GM18508 (cell line): ENCODE data around the gene RETREG3.
"Not testable (repeated sequence)": the region's sequence is repeated elsewhere in the genome, so short reads cannot be mapped to it uniquely, and the experiment has no call there.

Experiments used
- ATAC-seq: cut with Tn5 transposase; IDR thresholded peaks from one replicate; pipeline ENCODE4 v1.9.1; 2021; ENCODE audit warnings: moderate number of reproducible peaks; ENCODE audit not compliant: insufficient read depth, unreplicated experiment

RETREG3 gene, protein sequence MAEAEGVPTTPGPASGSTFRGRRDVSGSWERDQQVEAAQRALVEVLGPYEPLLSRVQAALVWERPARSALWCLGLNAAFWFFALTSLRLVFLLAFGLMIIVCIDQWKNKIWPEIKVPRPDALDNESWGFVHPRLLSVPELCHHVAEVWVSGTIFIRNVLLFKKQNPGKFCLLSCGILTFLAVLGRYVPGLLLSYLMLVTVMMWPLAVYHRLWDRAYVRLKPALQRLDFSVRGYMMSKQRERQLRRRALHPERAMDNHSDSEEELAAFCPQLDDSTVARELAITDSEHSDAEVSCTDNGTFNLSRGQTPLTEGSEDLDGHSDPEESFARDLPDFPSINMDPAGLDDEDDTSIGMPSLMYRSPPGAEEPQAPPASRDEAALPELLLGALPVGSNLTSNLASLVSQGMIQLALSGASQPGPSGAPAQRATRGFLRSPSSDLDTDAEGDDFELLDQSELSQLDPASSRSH

DNA sequence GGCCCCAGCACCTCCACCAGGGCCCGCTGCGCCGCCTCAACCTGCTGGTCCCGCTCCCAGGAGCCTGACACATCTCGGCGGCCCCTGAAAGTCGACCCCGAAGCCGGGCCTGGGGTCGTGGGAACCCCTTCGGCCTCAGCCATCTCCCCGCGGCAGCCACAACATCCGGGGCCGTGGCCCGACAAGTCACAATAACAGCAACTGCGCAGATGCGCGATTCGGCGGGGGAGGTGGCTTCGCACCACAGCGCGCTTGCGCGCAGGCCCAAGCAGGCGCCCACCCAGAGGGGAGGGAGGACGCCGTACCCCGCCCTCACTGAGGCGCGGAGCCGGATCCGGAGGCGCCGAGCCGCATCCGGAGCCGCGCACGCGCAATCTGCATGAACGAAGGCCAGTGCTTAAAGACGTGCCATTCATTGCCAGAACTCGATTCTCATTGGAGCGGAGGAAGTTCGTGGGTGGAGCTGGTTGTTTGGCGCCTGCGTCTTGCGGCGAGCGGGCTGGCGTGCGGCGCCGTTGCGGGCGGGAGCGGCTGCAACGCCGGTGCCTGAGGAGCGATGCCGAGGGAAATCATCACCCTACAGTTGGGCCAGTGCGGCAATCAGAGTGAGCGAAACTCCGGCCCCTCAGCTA is at the start of gene RETREG3, which contains the start of gene TUBG1:
RETREG3 (minus strand) TSS at position 193 of the 632 bp plus-strand sequence; CDS start at position 143, 50 bp downstream.
TUBG1 (plus strand) TSS at position 502 of the 632 bp plus-strand sequence; CDS start at position 557, 55 bp downstream.
- ATAC-seq, result peak; percentile 59

DNA sequence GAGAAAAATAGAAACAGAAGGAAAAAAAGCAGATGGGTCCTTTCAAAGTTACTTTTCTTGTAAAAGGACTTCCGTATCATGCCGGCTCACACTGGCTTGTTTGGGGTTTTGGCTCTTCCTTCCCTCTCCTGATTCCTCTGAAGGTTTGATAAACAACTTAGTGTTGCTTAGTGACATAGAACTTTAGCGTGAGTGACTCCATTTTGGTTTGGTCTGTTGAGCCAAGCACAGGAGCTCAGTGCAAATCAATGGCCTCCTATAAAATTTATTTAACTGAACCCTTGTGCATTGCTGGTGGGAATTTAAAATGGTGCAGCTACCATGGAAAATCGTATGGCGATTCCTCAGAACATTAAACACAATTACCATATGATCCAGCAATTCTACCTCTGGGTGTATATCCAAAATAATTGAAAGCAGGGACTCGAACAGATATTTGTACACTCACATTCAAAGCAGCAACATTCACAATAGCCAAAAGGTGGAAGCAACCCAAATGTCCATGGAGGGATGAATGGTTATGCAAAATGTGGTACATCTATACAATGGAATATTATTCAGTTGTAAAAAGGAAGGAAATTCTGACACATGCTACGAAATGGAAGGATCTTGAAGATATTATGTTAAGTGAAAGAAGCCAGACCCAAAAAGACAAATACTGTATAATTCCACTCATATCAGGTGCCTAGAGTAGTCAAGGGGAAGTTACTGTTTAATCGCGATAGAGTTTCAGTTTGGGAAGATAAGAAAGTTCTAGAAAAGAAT is 48.8 kb upstream of the RETREG3 start:
- ATAC-seq, result no peak

DNA sequence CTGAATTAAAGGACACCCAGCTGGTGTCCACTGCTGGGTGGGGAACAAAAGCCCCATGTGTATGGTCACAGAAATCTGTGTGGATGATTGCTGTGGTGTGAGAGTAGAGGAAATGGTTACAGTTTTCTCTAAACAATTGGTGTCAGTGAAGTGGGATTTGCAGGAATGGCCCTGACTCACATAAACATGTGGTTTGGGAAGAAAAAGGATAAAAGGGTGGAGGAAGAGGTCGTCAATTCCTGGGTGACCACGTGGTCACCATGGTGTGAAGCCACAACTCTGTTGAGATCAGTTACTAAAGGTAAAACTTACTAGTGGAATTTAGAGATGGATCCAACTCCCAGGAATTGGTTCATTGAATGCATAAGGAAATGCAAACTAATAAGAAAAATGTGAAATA is 46.4 kb upstream of the RETREG3 start:
- no peak for ATAC-seq

DNA sequence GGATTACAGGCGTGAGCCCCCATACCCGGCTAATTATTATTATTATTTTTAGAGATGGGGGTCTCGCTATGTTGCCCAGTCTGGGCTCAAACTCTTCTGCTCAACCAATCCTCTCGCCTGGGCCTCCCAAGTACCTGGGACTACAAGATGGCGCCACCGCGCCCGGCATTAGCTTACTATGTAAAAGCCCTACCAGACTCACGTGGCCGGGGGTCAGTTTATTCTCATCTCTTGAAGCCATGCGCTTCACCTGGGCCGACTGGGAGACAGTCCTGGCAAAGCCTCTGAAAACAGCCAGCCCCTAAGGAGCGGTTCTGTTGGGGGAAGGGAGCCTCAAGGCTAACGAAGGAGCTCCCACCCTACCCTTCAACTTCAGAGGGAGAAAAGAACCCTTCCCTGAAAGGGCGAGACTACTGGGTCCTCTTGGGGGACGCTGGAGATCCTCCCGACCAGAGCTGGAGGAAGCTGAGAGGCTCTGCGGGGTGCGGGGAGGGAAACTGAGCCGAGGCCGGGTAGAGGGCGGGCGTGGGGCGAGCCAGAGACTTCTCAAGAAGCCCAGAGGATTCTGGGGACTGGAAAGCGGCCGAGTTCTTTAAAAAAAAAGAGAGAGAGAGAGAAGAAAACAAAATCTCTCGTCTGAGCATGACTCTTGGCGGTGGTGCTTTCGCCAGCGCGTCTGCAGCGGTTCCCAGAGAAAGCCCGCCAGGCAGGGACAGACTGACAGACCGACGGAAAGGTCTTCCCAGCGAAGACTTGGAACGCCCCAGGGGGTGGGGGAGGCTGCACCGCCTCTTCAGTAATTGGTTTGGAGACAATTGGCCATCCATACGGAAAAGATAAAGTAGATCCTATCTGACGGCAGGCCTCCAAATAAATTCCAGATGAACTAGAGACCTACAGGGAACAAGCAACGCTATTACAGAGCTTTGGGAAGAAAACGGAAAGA is 44.3 kb upstream of the RETREG3 start:
- no peak for ATAC-seq

DNA sequence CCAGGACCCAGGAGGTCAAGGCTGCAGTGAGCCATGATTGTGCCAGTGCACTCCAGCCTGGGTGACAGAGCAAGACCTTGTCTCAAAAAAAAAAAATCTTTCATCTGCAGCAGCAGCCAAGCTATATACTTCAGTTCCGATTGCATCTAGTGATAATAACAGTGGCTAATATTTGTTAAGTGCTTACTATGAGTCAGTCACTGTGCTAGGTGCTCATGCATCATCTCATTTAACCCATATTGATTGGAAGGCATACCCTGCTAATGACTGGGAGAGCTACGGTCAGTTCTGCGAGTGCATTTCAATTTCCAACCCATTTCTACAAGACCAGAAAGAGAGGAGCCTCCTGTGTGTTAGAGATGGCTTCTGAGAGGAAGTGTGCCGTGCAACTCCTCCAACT is 42.2 kb upstream of the RETREG3 start:
- no peak for ATAC-seq

DNA sequence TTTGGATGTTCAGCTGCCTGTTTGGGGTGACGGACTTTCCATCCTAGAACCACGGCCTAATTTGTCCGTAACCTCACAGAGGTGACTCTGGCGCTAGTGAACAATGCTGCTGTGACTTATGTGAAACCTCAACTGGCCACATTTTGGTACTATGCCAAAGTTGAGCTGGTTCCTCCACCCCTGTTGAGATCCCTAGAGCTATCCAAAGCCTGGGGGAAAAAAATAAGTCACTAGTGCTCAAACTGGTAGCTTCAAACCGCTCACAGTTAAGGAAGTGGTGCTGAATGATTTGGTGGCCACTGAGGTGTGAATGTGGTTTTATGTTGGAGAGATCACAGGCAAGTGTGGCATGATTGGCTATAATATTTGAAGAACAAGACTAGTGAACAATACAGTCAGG is 38.6 kb upstream of the RETREG3 start:
- no peak for ATAC-seq

DNA sequence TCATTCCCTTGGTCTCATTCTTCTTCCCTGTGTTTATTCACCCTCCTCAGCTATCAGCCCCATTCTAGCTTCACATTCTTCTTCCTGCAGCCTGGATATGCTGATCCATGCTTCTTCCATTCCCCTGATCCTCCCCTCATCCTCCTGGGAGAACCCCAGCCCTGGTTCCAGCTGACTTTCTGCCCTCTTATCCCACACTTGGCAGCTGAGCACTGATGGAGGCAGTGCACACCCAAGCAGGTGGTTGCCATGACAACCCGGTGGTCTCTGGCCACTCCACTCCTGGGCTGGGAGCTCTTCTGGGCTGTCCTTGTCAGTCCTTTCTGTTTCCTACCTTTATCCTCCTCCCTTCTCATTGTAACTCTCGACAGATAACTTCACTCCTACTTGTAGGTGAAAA is 33.2 kb upstream of the RETREG3 start:
- ATAC-seq, result no peak

DNA sequence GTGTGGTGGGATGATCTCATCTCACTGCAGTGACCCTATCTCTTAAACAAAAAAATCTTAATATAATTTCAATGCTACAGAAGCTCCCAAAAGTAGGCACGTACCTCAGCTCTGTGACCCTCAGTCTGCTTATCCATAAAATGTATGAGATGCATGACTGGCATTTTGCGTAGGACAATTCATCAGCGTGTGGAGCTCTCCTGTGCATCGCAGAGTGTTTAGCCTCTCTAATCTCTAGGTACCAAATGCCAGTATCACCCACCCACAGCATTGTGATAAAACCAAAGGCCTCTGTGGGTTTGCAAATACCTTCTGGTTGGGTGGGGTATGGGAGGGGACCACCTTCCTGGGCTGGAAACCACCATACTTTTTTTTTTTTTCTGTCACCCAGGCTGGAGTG is 30.9 kb upstream of the RETREG3 start:
- no peak for ATAC-seq

DNA sequence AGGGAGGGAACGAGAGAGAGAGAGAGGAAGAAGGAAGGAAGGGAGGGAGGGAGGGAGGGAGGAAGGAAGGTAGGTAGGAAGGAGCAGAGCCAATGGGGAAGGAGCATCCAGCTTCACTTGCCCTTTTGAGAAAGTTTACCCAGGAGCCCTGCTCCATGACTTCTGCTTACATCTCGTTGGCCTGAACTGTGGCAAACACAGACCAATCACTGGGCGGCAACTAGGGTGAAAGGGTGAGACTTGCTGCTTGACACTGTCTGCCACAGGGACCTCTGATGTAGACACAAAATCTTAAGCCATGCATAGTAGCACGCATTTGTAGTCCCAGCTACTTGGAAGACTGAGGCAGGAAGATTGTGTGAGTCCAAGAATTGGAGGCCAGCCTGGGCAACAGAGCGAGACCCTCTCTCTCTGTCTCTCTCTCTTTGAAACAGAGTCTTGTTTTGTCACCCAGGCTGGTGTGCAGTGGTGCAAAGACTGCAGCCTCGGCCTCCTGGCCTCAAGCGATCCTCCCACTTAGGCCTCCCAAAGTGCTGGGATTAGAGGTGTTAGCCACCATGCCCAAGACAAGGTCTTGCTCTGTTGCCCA is 30.4 kb upstream of the RETREG3 start:
- no peak for ATAC-seq

DNA sequence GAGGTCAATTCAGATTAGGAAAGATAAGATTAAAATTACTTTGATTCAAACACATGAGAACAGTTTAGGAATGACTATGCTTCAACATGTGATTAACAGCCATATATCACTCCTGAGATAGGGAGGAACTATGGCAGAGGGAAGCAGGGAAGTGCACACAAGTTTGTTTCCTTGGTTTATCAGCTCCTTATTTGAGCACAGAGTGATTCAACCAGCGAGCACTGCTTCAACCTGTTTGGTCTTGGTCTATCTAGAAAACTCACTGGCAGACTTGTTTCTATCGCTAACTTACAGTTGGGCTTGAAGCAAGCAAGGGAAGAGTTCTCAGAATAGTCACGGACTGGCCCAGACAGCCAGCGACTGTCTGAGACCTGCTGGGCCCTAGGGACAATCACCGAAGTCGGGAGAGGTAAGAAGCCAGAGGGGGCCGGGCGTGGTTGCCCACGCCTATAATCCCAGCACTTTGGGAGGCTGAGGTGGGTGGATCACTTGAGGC is 23.8 kb upstream of the RETREG3 start:
- no peak for ATAC-seq

DNA sequence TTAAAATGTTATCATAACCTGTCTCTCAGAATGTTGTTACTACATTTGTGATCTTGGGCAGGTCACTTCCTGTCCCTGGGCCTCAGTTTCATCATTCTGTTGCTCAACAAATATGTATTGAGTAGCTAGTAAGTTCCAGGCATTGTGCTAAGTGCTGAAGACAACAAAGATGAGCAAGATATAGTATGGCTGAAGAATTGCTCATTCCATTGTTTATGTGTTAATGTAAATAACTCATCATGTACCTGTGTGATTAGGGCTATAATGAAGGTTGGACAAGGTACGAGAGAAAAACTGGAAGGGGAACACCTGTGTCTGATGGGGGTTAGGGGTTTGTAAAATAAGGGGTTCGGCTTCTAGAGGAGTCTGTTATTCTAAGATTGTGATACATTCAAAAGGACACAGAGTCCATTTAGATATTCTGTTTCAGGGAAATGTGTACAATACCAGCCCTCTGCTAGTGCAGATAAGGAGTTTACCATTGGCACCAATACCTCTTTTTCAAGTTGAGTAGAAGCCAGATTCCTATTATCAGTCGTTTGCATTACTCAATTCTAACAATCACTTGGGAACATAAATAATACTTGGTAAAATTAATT is 20.3 kb upstream of the RETREG3 start:
- ATAC-seq, result no peak

DNA sequence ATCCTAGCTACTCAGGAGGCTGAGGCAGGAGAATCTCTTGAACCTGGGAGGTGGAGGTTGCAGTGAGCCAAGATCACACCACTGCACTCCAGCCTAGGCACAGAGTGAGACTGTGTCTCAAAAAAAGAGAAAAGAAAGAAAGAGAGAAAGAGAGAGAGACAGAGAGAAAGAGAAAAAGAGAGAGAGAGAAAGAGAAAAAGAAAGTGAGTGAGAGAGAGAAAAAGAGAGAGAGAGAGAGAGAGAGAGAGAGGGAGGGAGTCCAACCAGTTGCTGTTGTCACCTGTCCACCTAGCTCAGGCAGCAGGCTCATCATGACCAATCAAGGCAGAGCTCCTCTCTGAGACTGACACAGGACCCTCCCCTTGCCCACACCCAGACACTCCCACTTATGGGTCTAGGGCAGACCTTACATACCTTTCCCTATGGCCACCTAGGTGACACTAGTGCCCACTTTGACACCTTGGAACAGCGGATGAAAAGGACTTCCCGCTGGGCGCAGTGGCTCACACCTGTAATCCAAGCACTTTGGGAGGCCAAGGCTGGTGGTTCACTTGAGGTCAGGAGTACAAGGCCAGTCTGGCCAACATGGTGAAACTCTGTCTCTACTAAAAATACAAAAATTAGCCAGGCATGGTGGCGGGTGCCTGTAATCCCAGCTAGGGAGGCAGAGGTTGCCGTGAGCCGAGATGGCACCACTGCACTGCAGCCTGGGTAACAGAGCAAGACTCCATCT is 18.0 kb upstream of the RETREG3 start:
- ATAC-seq, result not testable (repeated sequence)

DNA sequence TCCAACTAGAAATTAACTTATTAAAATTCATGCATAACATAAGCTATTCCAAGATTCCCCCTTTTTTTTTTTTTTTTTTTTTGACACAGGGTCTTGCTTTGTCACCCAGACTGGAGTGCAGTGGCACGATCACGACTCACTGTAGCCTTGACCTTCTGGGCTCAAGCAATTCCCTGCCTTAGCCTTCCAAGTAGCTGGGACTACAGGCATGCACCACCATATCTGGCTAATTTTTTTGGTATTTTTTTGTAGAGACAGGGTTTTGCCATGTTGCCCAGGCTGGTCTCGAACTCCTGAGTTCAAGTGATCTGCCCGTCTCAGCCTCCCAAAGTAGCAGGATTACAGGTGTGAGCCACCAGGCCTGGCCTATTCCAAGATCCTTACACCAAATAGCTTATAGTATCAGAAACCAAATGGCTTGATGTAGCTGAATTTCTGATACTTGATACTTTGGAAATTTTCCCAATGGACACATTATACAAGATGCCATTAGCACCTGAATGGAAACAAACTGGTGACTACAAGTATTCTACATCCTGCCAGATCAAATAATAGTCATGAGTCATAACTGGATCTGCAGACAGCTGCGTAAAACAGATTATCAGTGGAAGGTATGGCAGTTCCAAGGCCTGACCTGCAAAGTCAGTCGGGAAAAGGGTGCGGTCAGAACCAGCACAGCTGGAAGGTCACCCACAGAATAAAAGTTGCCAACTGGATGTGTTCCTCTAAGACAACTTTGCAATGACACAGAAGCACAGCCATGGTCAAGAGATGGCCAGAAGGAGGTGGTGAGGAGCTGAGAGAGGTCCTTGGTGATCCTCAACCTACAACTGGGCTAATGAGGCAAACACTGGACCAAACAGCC is 14.8 kb upstream of the RETREG3 start:
- no peak for ATAC-seq

DNA sequence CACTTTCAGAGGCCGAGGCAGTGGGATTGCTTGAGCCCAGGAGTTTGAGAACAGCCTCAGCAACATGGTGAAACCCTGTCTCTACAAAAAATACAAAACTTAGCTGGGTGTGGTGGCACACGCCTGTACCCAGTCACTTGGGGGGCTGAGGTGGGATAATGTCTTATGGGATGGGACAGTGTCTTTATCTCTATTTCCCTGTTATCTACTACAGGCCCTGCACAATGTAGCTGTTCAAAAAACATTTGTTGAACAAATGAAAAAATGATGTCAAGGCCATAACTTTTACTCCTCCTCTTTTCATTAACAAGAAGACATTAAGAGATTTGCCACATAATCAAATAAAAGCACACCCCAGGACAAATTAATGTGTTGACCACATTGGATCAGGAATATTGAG is 14.1 kb upstream of the RETREG3 start:
- ATAC-seq, result no peak

DNA sequence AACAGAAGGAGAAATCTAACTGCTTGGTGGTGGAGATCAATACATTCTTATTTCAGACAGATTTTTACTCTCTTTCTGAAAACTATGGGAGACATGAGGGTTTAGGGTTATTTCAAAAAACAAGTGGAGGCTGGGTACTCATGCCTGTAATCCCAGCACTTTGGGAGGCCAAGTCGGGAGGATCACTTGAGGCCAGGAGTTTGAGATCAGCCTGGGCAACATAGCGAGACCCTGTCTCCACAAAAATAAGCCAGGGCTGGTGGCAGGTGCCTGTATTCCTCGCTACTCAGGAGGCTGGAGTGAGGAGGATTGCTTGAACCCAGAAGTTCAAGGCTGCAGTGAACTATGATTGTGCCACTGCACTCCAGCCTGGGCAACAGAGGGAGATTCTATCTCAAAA is 12.8 kb upstream of the RETREG3 start:
- ATAC-seq, result not testable (repeated sequence)

DNA sequence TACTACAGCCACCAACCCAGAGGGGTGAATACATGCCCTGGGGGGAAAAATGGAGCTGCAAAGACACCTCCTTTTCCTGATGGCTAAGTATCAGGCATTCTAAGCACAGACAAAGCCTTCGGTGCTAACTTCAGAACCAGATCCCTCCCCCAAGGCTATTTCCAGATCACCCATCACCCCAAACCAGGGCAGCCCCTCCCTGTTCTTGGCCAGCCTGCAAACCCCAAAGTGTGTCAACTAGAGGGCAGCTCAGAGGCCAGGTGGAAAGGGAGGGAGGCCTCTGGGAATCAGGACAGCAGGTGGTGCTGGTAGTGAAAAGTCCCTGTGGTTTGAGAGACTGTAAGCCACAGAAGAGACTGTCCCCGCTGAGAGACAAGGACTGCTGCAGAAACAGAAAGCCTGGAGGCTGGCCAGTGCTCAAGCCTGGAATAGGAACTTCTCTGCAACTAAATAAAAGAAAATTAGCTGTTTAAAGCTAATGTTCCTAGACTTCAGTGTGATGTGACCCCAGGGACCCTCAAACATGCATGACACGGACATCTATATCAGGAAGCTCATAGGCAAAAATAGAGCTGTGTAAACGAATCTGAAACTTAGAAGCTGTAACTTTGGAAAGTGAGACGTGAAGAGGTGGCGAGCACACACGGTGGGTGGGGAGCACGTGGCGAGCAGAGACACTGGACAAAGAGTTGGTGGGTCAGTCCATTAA is 9.4 kb upstream of the RETREG3 start:
- peak; percentile 59 for ATAC-seq
